HUES64 (cell line): ENCODE data around the gene TENT5C. TPM values are rescaled to one million over a fixed set of nuclear protein-coding genes. Genes with fewer than 3 reads are reported as not detected.
"Not testable (repeated sequence)": the region's sequence is repeated elsewhere in the genome, so short reads cannot be mapped to it uniquely, and the experiment has no call there.

Experiments
- H3K27ac ChIP-seq: 2 replicates; pipeline ENCODE4 v1.7.0; 2013; ENCODE audit warnings: low read depth, low read length, inconsistent platforms
- H3K27me3 ChIP-seq: 2 replicates; pipeline ENCODE4 v1.6.1; 2013; ENCODE audit warnings: mild to moderate bottlenecking, low read length; ENCODE audit not compliant: insufficient read depth
- H3K36me3 ChIP-seq: 2 replicates; pipeline ENCODE4 v1.6.1; 2013; ENCODE audit warnings: mild to moderate bottlenecking, low read length; ENCODE audit not compliant: insufficient read depth
- H3K4me1 ChIP-seq: 2 replicates; pipeline ENCODE4 v1.6.1; 2013; ENCODE audit warnings: mild to moderate bottlenecking, low read length, moderate library complexity; ENCODE audit not compliant: insufficient read depth
- H3K4me3 ChIP-seq: 2 replicates; pipeline ENCODE4 v1.5.1; 2013; ENCODE audit warnings: mild to moderate bottlenecking, low read length, moderate library complexity
- H3K9ac ChIP-seq: 2 replicates; pipeline ENCODE4 v1.6.1; 2013; ENCODE audit warnings: mild to moderate bottlenecking, low read depth, low read length
- H3K9me3 ChIP-seq: 2 replicates; pipeline ENCODE4 v1.6.1; 2013; ENCODE audit warnings: low read depth, low read length; ENCODE audit not compliant: insufficient read depth
- WGBS: fragments of 150-250, 120-280 bp; methylation state at CpG from one replicate; pipeline ENCODE4 v1.1.7; 2013; ENCODE audit warnings: missing lambda C conversion rate; 5-methylcytosine and 5-hydroxymethylcytosine counted together
- polyA plus RNA-seq, 2 experiments: library from polyadenylated mRNA; stranded (reverse); fragments of 50-300 nt; gene quantifications; one replicate each; pipeline ENCODE4 v1.2.3, GENCODE V29; 2013

TENT5C gene
- 0.35 TPM for polyA plus RNA-seq (2013, experiment 1 of 2)
- polyA plus RNA-seq (2013, experiment 2 of 2), result 0.32 TPM

- under 1% methylated on average over 79 of the region's 79 CpGs for WGBS
- H3K4me3 ChIP-seq, result peak within 1 kb of the TSS; percentile 96
These were observed at the start of gene TENT5C for GRCh38 chr1:117605774-117606648. Gene TENT5C (plus strand): TSS chr1:117606048. CDS start chr1:117622869, 16,821 bp downstream.

GRCh38 chr1:117556341-117556740 is 49.5 kb upstream of the TENT5C start:
- Histone ChIP-seq H3K4me1 (no peaks in the 10 kb centered on the region), H3K27me3 (no peaks in the 10 kb centered on the region), H3K36me3 (no peaks in the 10 kb centered on the region), H3K27ac (no peak overlapping the region), H3K9me3 (0 out of 2 replicates have a peak, but pooled peaks cover 8% of the 10 kb centered on the region), H3K9ac (no peak overlapping the region), H3K4me3 (no peak overlapping the region)

More at GRCh38 chr1:117605774-117606648, at the start of gene TENT5C:
- no peaks in the 10 kb centered on the region for H3K9me3 ChIP-seq
- no peaks in the 10 kb centered on the region for H3K36me3 ChIP-seq
- peaks cover 19% of the 10 kb centered on the region; the same call in 1 of the 2 replicates for H3K4me1 ChIP-seq
- H3K27me3 ChIP-seq, result peaks cover 72% of the 10 kb centered on the region
- H3K27ac ChIP-seq, result no peak within 1 kb of the TSS; the same call in 1 of the 2 replicates
- peak within 1 kb of the TSS; percentile 15; the same call in 1 of the 2 replicates for H3K9ac ChIP-seq

- Histone ChIP-seq H3K36me3 (no peaks in the 10 kb centered on the region), H3K27ac (no peak overlapping the region), H3K9ac (no peak overlapping the region), H3K9me3 (0 out of 2 replicates have a peak, but pooled peaks cover 8% of the 10 kb centered on the region), H3K4me3 (no peak overlapping the region), H3K27me3 (no peaks in the 10 kb centered on the region), H3K4me1 (no peaks in the 10 kb centered on the region)
These were observed 48.9 kb upstream of the TENT5C start for GRCh38 chr1:117556976-117557375.

- not testable (repeated sequence) for H3K9me3 ChIP-seq
These were observed 47.4 kb upstream of the TENT5C start for GRCh38 chr1:117558451-117558850.

DNA sequence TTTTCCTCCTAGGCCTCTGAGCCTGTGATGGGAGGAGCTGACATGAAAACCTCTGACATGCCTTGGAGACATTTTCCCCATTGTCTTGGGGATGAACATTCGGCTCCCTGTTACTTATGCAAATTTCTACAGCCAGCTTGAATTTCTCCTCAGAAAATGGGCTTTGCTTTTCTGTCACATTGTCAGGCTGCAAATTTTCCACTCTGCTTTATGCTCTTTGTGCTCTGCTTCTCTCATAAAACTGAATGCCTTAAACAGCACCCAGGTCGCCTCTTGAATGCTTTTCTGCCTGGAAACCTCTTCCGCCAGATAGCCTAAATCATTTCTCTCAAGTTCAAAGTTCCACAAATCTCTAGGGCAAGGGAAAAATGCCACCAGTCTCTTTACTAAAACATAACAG is 46.7 kb upstream of the TENT5C start:
- H3K36me3 ChIP-seq, result no peaks in the 10 kb centered on the region
- 87% methylated on average over 3 of the region's 3 CpGs for WGBS
- H3K27me3 ChIP-seq, result no peaks in the 10 kb centered on the region
- 0 out of 2 replicates have a peak, but pooled peaks cover 8% of the 10 kb centered on the region for H3K9me3 ChIP-seq
- no peak overlapping the region for H3K9ac ChIP-seq
- H3K4me3 ChIP-seq, result no peak overlapping the region
- no peaks in the 10 kb centered on the region for H3K4me1 ChIP-seq
- H3K27ac ChIP-seq, result no peak overlapping the region

More at GRCh38 chr1:117558451-117558850, 47.4 kb upstream of the TENT5C start:
- not testable (repeated sequence) for H3K27ac ChIP-seq, H3K27me3 ChIP-seq, H3K36me3 ChIP-seq, H3K9ac ChIP-seq, H3K4me3 ChIP-seq, H3K4me1 ChIP-seq

GRCh38 chr1:117559985-117560384 is 45.9 kb upstream of the TENT5C start:
- Histone ChIP-seq H3K4me3 (no peak overlapping the region), H3K36me3 (no peaks in the 10 kb centered on the region), H3K9ac (no peak overlapping the region), H3K27ac (no peak overlapping the region), H3K9me3 (0 out of 2 replicates have a peak, but pooled peaks cover 8% of the 10 kb centered on the region), H3K27me3 (no peaks in the 10 kb centered on the region), H3K4me1 (no peaks in the 10 kb centered on the region)
- 90% methylated on average over 3 of the region's 3 CpGs for WGBS

DNA sequence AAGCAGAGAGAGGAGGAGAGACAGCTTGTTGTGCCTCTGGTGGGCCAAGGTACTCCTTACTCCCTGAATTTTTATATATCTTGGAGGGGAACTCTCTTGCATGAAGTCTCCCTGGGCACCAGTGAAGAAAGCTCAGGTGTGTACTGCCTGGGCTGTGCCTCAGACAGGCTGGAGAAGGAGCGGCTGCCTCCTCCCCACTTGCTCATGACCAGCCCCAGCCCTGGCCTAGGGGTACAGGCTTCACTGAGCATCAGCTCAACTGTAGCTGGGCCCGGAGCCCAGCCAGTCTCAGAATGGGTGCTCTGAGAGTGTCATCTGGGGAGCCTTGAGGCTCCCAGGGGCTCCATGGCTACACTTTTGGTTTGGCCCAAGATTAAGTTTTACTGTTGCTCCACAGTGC is 44.8 kb upstream of the TENT5C start:
- Histone ChIP-seq H3K4me1 (no peaks in the 10 kb centered on the region), H3K4me3 (no peak overlapping the region), H3K27me3 (no peaks in the 10 kb centered on the region), H3K36me3 (no peaks in the 10 kb centered on the region), H3K9me3 (0 out of 2 replicates have a peak, but pooled peaks cover 8% of the 10 kb centered on the region), H3K9ac (no peak overlapping the region), H3K27ac (no peak overlapping the region)
- 92% methylated on average over 2 of the region's 2 CpGs for WGBS

DNA sequence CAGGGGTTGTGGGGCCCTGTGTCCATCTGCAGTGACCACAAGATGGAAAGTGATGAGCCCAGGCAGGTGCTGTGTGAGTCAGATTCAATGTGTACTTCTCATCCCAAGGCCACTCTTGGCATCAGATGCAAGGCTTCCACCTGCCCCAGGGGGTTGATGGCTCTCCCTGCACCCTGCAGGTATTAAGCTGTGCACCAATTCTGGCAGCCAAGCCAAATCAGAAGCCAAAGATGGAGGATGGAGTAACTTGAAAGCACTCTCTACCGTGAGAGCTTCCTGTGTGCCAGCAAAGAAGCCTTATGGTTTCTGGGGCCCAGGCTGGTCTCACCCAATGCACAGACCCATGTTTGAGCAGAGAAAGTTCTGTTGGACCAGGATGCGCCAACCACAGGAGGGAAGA is 44.3 kb upstream of the TENT5C start:
- Histone ChIP-seq H3K27ac (no peak overlapping the region), H3K36me3 (no peaks in the 10 kb centered on the region), H3K9ac (no peak overlapping the region), H3K4me3 (no peak overlapping the region), H3K4me1 (no peaks in the 10 kb centered on the region), H3K9me3 (0 out of 2 replicates have a peak, but pooled peaks cover 8% of the 10 kb centered on the region), H3K27me3 (no peaks in the 10 kb centered on the region)
- WGBS, result 99% methylated on average over 2 of the region's 2 CpGs

DNA sequence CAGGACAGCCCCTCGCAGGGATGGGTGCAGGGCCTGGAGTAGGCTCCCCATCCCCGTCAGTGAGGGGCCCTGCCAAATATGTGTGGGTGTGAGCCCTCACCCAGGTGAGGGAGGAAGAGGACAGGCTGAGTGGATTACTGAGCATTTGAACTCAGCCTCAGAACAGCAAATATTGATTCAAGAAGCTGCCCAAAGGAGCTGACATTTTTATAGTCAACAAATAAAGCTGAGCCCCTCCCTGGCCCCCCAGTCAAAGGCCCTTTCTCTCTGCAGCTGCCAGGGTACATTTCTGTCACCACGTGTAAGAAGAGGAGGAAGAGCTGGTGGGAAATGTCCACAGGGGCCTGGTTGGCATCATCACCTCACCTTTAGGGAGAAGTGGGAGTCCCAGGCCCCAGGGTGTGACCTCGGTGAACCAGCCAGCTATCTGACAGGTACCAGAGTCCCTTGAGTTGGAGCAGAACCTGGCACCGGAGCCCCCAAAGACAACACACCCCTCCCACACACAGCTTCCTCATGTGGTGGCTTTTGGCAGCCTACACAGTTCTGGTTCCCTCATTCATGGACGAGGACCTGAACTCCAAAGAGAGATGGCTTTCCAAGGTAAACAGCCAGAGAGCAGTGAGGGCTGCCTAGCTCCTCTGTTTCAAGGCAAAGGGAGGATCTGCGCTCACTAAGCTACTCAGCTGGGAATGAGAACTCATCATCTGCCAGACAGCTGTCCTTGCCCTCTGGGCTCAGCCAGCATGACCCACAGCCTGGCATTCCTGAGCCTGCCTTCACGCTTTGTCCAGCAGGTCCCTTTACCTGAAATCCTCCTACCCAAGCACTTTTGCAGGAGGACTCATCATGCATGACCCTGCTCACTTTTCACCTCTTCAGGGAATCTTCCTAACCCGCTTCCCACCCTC is 43.0 kb upstream of the TENT5C start:
- no peak overlapping the region for H3K4me3 ChIP-seq
- H3K9ac ChIP-seq, result no peak overlapping the region
- no peaks in the 10 kb centered on the region for H3K27me3 ChIP-seq
- H3K36me3 ChIP-seq, result no peaks in the 10 kb centered on the region
- no peaks in the 10 kb centered on the region for H3K4me1 ChIP-seq
- H3K9me3 ChIP-seq, result 0 out of 2 replicates have a peak, but pooled peaks cover 5% of the 10 kb centered on the region
- 90% methylated on average over 9 of the region's 9 CpGs for WGBS
- no peak overlapping the region for H3K27ac ChIP-seq

DNA sequence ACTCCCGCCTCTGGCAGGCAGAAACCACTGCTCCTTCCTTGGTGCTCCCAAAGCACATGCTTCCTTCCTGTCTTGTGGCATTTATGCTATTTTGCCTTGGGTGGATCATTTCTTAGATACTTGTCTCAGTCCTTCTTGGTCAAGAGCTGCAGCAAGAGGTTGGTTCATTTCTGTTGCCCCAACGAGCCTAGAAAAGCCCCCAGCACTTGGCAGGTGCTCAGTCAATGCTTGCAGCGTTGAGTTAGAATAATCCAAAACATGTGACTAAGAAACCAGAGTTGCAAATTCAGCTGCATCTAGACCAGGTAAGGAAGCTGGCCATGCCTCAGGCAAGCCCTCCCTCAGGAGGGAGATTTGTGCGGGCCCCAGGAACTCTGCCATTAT is 42.4 kb upstream of the TENT5C start:
- Histone ChIP-seq H3K27me3 (no peaks in the 10 kb centered on the region), H3K4me1 (no peaks in the 10 kb centered on the region), H3K4me3 (no peak overlapping the region), H3K36me3 (no peaks in the 10 kb centered on the region), H3K9me3 (0 out of 2 replicates have a peak, but pooled peaks cover 5% of the 10 kb centered on the region), H3K9ac (no peak overlapping the region), H3K27ac (no peak overlapping the region)
- 93% methylated on average over 4 of the region's 4 CpGs for WGBS
